Mesenchymal stem cell (in vitro differentiated cells and primary cell): Measurements from ENCODE around the gene APBB3.
A peak's percentile ranks its signal among the peaks of the same experiment; 100 is the strongest.

Experiments
- DNase-seq: peaks from one replicate; pipeline ENCODE4 v3.0.0-alpha.2; 2013
- H2AFZ ChIP-seq: one replicate; pipeline ENCODE4 v1.6.1; 2013; ENCODE audit warnings: low read depth, mild to moderate bottlenecking, control low read depth, inconsistent platforms, low read length, moderate library complexity
- H2AK5ac ChIP-seq: 2 replicates; pipeline ENCODE4 v1.6.1; 2013; ENCODE audit warnings: low read length, moderate library complexity, mild to moderate bottlenecking, inconsistent platforms; ENCODE audit not compliant: severe bottlenecking
- H2BK120ac ChIP-seq: one replicate; pipeline ENCODE4 v1.6.1; 2013; ENCODE audit warnings: low read depth, mild to moderate bottlenecking, inconsistent platforms, low read length, moderate library complexity
- H2BK12ac ChIP-seq, 2 experiments: one replicate each; pipeline ENCODE4 v1.6.1; 2013; ENCODE audit warnings: inconsistent platforms in 2 of 2, low read length in 2 of 2, mild to moderate bottlenecking in 2 of 2, moderate library complexity in 2 of 2, control low read depth in 1 of 2
- H2BK15ac ChIP-seq: one replicate; pipeline ENCODE4 v1.6.1; 2013; ENCODE audit warnings: mild to moderate bottlenecking, low read depth, inconsistent platforms; ENCODE audit not compliant: poor library complexity, severe bottlenecking
- H2BK5ac ChIP-seq: 2 replicates; pipeline ENCODE4 v1.6.1; 2013; ENCODE audit warnings: low read depth, mild to moderate bottlenecking, low read length, control low read depth, inconsistent platforms; ENCODE audit not compliant: poor library complexity, severe bottlenecking
- H3K14ac ChIP-seq, 2 experiments: one replicate each; pipeline ENCODE4 v1.6.1; 2013; ENCODE audit warnings: inconsistent platforms in 2 of 2, low read length in 2 of 2, control low read depth in 1 of 2, mild to moderate bottlenecking in 1 of 2, moderate library complexity in 1 of 2
- H3K18ac ChIP-seq, 2 experiments: one replicate each; pipeline ENCODE4 v1.6.1; 2013; ENCODE audit warnings: inconsistent platforms in 2 of 2, low read length in 2 of 2, control low read depth in 1 of 2, low read depth in 1 of 2, mild to moderate bottlenecking in 1 of 2
- H3K23ac ChIP-seq, 2 experiments: one replicate each; pipeline ENCODE4 v1.6.1; 2013; ENCODE audit warnings: inconsistent platforms in 2 of 2, low read length in 2 of 2, mild to moderate bottlenecking in 2 of 2, moderate library complexity in 2 of 2, control low read depth in 1 of 2
- H3K27ac ChIP-seq: 2 replicates; pipeline ENCODE4 v1.5.1; 2013; ENCODE audit warnings: mild to moderate bottlenecking, moderate library complexity, low read length, control low read depth, inconsistent platforms; ENCODE audit not compliant: poor library complexity, severe bottlenecking
- H3K27me3 ChIP-seq, 2 experiments: 2 replicates each; pipeline versions ENCODE4 v1.6.1 to v1.7.0; 2013; ENCODE audit warnings: low read length in 2 of 2, mild to moderate bottlenecking in 2 of 2, moderate library complexity in 2 of 2, control low read depth in 1 of 2, inconsistent platforms in 1 of 2; ENCODE audit not compliant: control insufficient read depth in 1 of 2, insufficient read depth in 1 of 2
- H3K36me3 ChIP-seq, 2 experiments: 2 replicates each; pipeline versions ENCODE4 v1.6.1 to v1.7.0; 2013; ENCODE audit warnings: low read length in 2 of 2, control low read depth in 1 of 2, inconsistent platforms in 1 of 2, low read depth in 1 of 2, mild to moderate bottlenecking in 1 of 2; ENCODE audit not compliant: insufficient read depth in 2 of 2, control insufficient read depth in 1 of 2
- H3K4ac ChIP-seq, 2 experiments: one replicate each; pipeline ENCODE4 v1.6.1; 2013; ENCODE audit warnings: inconsistent platforms in 2 of 2, low read length in 2 of 2, mild to moderate bottlenecking in 2 of 2, moderate library complexity in 2 of 2, control low read depth in 1 of 2, low read depth in 1 of 2
- H3K4me1 ChIP-seq: 2 replicates; pipeline ENCODE4 v1.6.1; 2013; ENCODE audit warnings: low read depth, low read length, control low read depth; ENCODE audit not compliant: control insufficient read depth, insufficient read depth
- H3K4me2 ChIP-seq: 2 replicates; pipeline ENCODE4 v1.6.1; 2013; ENCODE audit warnings: low read length, mild to moderate bottlenecking, inconsistent platforms; ENCODE audit not compliant: poor library complexity, severe bottlenecking
- H3K4me3 ChIP-seq, 2 experiments: 2 replicates each; pipeline versions ENCODE4 v1.5.1 to v1.7.0; 2013; ENCODE audit warnings: low read length in 2 of 2, mild to moderate bottlenecking in 2 of 2, control low read depth in 1 of 2, low read depth in 1 of 2; ENCODE audit not compliant: insufficient read depth in 1 of 2
- H3K79me1 ChIP-seq: replicated peaks from 2 replicates; pipeline ENCODE4 v1.6.1; 2013; ENCODE audit warnings: mild to moderate bottlenecking, control low read depth, low read length, inconsistent platforms; ENCODE audit not compliant: poor library complexity, severe bottlenecking
- H3K9ac ChIP-seq: 2 replicates; pipeline ENCODE4 v1.7.0; 2013; ENCODE audit warnings: mild to moderate bottlenecking, low read length, moderate library complexity
- H3K9me3 ChIP-seq: 2 replicates; pipeline ENCODE4 v1.7.0; 2013; ENCODE audit warnings: mild to moderate bottlenecking, low read length; ENCODE audit not compliant: control insufficient read depth
- H4K8ac ChIP-seq: one replicate; pipeline ENCODE4 v1.6.1; 2013; ENCODE audit warnings: inconsistent platforms, mild to moderate bottlenecking, low read length, moderate library complexity
- H4K91ac ChIP-seq: one replicate; pipeline ENCODE4 v1.6.1; 2013; ENCODE audit warnings: mild to moderate bottlenecking, low read length, inconsistent platforms
- WGBS: methylation state at CpG from one replicate; pipeline ENCODE4 v1.1.7; 2013; ENCODE audit warnings: mixed read lengths; 5-methylcytosine and 5-hydroxymethylcytosine counted together

The APBB3 gene

GRCh38 chr5:140553657-140554056 is 10.7 kb downstream of the APBB3 start:
- H3K4me1 ChIP-seq, result peaks cover 15% of the 10 kb centered on the region
- H3K14ac ChIP-seq, result no peak overlapping the region
- H3K36me3 ChIP-seq, result peaks cover 30 to 56% of the 10 kb centered on the region in 2 experiments
- no peak overlapping the region for H4K8ac ChIP-seq
- H3K4me3 ChIP-seq, result peak overlapping the region in 1 of 2 experiments; percentile 4
- no peak overlapping the region for H2BK15ac ChIP-seq
- no peaks in the 10 kb centered on the region for H3K27me3 ChIP-seq
- DNase-seq, result peak; percentile 44
- no peak overlapping the region for H2AFZ ChIP-seq
- no peak overlapping the region for H3K4me2 ChIP-seq
- H3K18ac ChIP-seq, result no peak overlapping the region
- no peak overlapping the region for H2BK5ac ChIP-seq
- no peaks in the 10 kb centered on the region for H3K9me3 ChIP-seq
- no peak overlapping the region for H3K4ac ChIP-seq
- H3K23ac ChIP-seq, result no peak overlapping the region
- H3K27ac ChIP-seq, result no peak overlapping the region
- peak overlapping the region; percentile 28 for H3K9ac ChIP-seq
- H2AK5ac ChIP-seq, result no peak overlapping the region
- no peak overlapping the region for H4K91ac ChIP-seq
- WGBS, result 80% methylated on average over 2 of the region's 2 CpGs
- H3K79me1 ChIP-seq, result peaks cover 19% of the 10 kb centered on the region
- no peak overlapping the region for H2BK120ac ChIP-seq
- H2BK12ac ChIP-seq, result no peak overlapping the region

GRCh38 chr5:140551872-140552271 is 12.5 kb downstream of the APBB3 start:
- Histone ChIP-seq H2BK12ac (no peak overlapping the region), H2AK5ac (no peak overlapping the region), H2BK5ac (no peak overlapping the region), H3K23ac (no peak overlapping the region), H3K4ac (no peak overlapping the region), H3K4me2 (no peak overlapping the region), H3K36me3 (peaks cover 27 to 50% of the 10 kb centered on the region in 2 experiments), H2BK120ac (no peak overlapping the region), H3K9me3 (no peaks in the 10 kb centered on the region), H3K4me1 (peaks cover 28% of the 10 kb centered on the region), H2AFZ (no peak overlapping the region), H3K4me3 (no peak overlapping the region), H3K27ac (no peak overlapping the region), H3K79me1 (peaks cover 21% of the 10 kb centered on the region), H3K27me3 (no peaks in the 10 kb centered on the region), H3K14ac (no peak overlapping the region), H2BK15ac (no peak overlapping the region), H4K91ac (no peak overlapping the region), H3K18ac (no peak overlapping the region), H3K9ac (no peak overlapping the region), H4K8ac (no peak overlapping the region)
- DNase-seq, result no peak
- 100% methylated on average over 3 of the region's 4 CpGs for WGBS

- no peaks in the 10 kb centered on the region for H3K27me3 ChIP-seq
- no peak overlapping the region for H2BK5ac ChIP-seq
- H3K4me3 ChIP-seq, result no peak overlapping the region
- no peak overlapping the region for H2BK15ac ChIP-seq
- H3K27ac ChIP-seq, result no peak overlapping the region
- H4K8ac ChIP-seq, result no peak overlapping the region
- H3K14ac ChIP-seq, result no peak overlapping the region
- no peaks in the 10 kb centered on the region for H3K9me3 ChIP-seq
- peak overlapping the region; percentile 95 for H3K9ac ChIP-seq
- H3K36me3 ChIP-seq, result peaks cover 27 to 50% of the 10 kb centered on the region in 2 experiments
- no peak overlapping the region for H2AK5ac ChIP-seq
- H3K18ac ChIP-seq, result no peak overlapping the region
- H2BK12ac ChIP-seq, result no peak overlapping the region
- H3K4ac ChIP-seq, result no peak overlapping the region
- H3K4me2 ChIP-seq, result no peak overlapping the region
- no peak overlapping the region for H4K91ac ChIP-seq
- H3K79me1 ChIP-seq, result peaks cover 24% of the 10 kb centered on the region
- no peak overlapping the region for H2BK120ac ChIP-seq
- H3K4me1 ChIP-seq, result peaks cover 28% of the 10 kb centered on the region
- H2AFZ ChIP-seq, result no peak overlapping the region
- H3K23ac ChIP-seq, result no peak overlapping the region
- 96% methylated on average over 9 of the region's 11 CpGs for WGBS
- DNase-seq, result no peak
These were observed 14.0 kb downstream of the APBB3 start for GRCh38 chr5:140550147-140551079.

DNA sequence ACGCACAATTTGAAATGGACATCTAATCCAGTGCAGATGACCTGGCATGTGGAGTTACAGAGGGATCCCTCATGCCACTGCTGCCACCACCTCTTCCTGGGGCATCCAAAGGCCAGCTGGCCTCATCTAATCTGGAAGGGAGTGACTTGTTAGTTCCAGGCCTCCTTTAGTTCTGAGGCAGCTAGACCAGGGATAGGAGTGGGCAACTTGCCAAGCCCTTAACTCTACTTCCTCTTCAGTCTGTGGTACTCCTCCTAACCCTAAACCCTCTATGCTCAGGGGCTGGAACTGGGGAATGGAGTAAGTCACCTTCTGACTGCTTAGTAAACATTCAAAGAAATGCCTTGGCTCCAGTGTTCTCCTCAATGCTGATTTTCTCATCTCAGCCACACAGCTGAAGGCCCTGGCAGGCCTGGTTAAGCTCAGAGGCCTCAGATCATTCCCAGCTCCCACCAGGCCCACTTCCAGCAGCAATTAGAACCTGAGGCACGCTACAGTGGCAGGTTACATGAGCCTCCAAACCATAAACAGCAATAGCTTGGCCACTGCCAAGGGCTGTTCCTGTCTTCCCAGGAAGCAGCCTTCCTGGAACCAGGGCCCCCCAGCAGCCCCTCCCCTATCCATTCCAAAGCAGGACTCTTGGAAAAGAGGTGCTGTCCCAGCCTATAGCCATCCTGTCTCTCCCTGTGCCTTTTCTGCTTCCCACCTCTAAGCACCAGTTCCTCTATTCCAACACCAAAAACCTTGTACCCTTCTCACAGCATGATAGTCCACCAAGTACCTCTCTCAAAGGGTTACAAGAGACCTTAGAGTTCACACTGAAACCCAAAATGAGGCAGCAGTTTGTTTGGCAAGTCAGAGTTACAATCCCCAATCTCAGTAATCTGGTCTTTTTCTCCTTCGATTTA is 14.9 kb downstream of the APBB3 start:
- Histone ChIP-seq H3K36me3 (peaks cover 27 to 56% of the 10 kb centered on the region in 2 experiments), H4K8ac (no peak overlapping the region), H2AK5ac (no peak overlapping the region), H3K27ac (no peak overlapping the region), H3K9me3 (no peaks in the 10 kb centered on the region), H2BK12ac (no peak overlapping the region), H3K9ac (peak overlapping the region; percentile 95), H3K23ac (no peak overlapping the region), H3K4me1 (peaks cover 26% of the 10 kb centered on the region), H3K4me2 (no peak overlapping the region), H4K91ac (no peak overlapping the region), H3K18ac (peak overlapping the region in 1 of 2 experiments; percentile 6), H3K4ac (peak overlapping the region in 1 of 2 experiments; percentile 13), H2BK120ac (no peak overlapping the region), H3K4me3 (no peak overlapping the region), H2AFZ (no peak overlapping the region), H3K27me3 (no peaks in the 10 kb centered on the region), H3K14ac (no peak overlapping the region), H2BK5ac (no peak overlapping the region), H3K79me1 (peaks cover 25% of the 10 kb centered on the region), H2BK15ac (peak overlapping the region; percentile 60)
- 67% methylated on average over 2 of the region's 3 CpGs for WGBS
- DNase-seq, result peak; percentile 75
